Sigmoid colon (tissue), 7 donors: Measurements from ENCODE around the gene R3HDM1. TPM values are rescaled to one million over a fixed set of nuclear protein-coding genes. Genes with fewer than 3 reads are reported as not detected.

Source experiments
- DNase-seq: peaks from one replicate; pipeline ENCODE4 v3.0.0-alpha.2; 2019
- H3K27ac ChIP-seq, 4 donors: fragments of 200-600 bp; sonication (generic); one replicate each; pipeline ENCODE4 v1.5.1; 2016 to 2019; ENCODE audit warnings: mild to moderate bottlenecking in 1 of 4
- H3K27me3 ChIP-seq, 3 donors: fragments of 200-600 bp; sonication (generic); one replicate each; pipeline ENCODE4 v1.5.1; 2019; ENCODE audit warnings: mild to moderate bottlenecking in 1 of 3
- H3K36me3 ChIP-seq, 4 donors: fragments of 200-600 bp; sonication (generic); one replicate each; pipeline ENCODE4 v1.5.1; 2016 to 2019
- H3K4me1 ChIP-seq, 4 donors: fragments of 200-600 bp; sonication (generic); one replicate each; pipeline ENCODE4 v1.5.1; 2017 to 2019
- H3K4me3 ChIP-seq, 4 donors: fragments of 200-600 bp; sonication (generic); one replicate each; pipeline ENCODE4 v1.5.1; 2017 to 2019; ENCODE audit warnings: mild to moderate bottlenecking in 2 of 4, moderate library complexity in 1 of 4
- H3K9me3 ChIP-seq, 4 donors: fragments of 200-600 bp in 3 of 4; sonication (generic) in 3 of 4; one replicate each; pipeline versions ENCODE4 v1.5.1 to v1.6.1; 2013 to 2019
- CTCF ChIP-seq, 4 experiments: fragments of 450-650 bp in 3 of 4; fragments of 200-600 bp in 1 of 4; IDR thresholded peaks; one replicate each; pipeline ENCODE4 v1.5.1; 2016 to 2019; ENCODE audit warnings: antibody characterized with exemption in 4 of 4, mild to moderate bottlenecking in 3 of 4, moderate library complexity in 2 of 4
- EP300 ChIP-seq, 4 donors: sonication (generic); formaldehyde crosslinking; IDR thresholded peaks; one replicate each; pipeline ENCODE4 v1.6.1; 2017; ENCODE audit warnings: antibody characterized with exemption in 4 of 4
- POLR2A ChIP-seq, 2 donors: fragments of 450-650 bp; IDR thresholded peaks; one replicate each; pipeline ENCODE4 v1.6.1; 2016; ENCODE audit warnings: antibody characterized with exemption in 2 of 2, mild to moderate bottlenecking in 2 of 2, moderate library complexity in 2 of 2
- POLR2AphosphoS5 ChIP-seq, 4 donors: sonication (generic); formaldehyde crosslinking; IDR thresholded peaks; one replicate each; pipeline ENCODE4 v1.6.1; 2017; ENCODE audit warnings: antibody characterized with exemption in 4 of 4
- intact Hi-C: fragments of 100-400 bp; cut with DNase I; formaldehyde crosslinking; loops from one replicate; pipeline ENCODE4 v1.15.1; 2023
- polyA plus RNA-seq, 3 donors: library from polyadenylated mRNA; stranded (reverse); fragments of 200-250 nt; gene quantifications; one replicate each; pipeline ENCODE4 v1.2.3, GENCODE V29; 2013
- small RNA-seq, 3 donors: library from RNA; depleted of rRNA; stranded (forward); fragments of <200 nt; gene quantifications; one replicate each; pipeline ENCODE3, GENCODE V24; 2016
- total RNA-seq, 4 donors: library from RNA; depleted of rRNA; stranded (reverse); fragments of >200 nt; gene quantifications; one replicate each; pipeline ENCODE4 v1.1.0, GENCODE V29; 2016
- donor health status: healthy with polysubstance abuse.
- donor health status: Bipolar disorder and iron deficiency.
- donor health status: healthy.

Gene R3HDM1
- total and polyA plus RNA-seq, 7 donors = 5.3 to 34.6 (median 14.2) TPM

GRCh38 chr2:135773917-135774316 is 242.6 kb downstream of the R3HDM1 start:
- no peaks in the 10 kb centered on the region for H3K27me3 ChIP-seq
- H3K4me1 ChIP-seq = no peaks in the 10 kb centered on the region
- no peak for DNase-seq
- intact Hi-C loops = no loop called here
- H3K36me3 ChIP-seq = peaks cover 52 to 99% (median 71%) of the 10 kb centered on the region in 4 donors
- H3K9me3 ChIP-seq = no peaks in the 10 kb centered on the region
- no peak overlapping the region for H3K27ac ChIP-seq
- TF ChIP-seq POLR2A (IDR thresholded peaks at IDR 0.05) = no peak
- TF ChIP-seq EP300 (IDR thresholded peaks at IDR 0.05) = no peak
- no peak for TF ChIP-seq POLR2AphosphoS5 (IDR thresholded peaks at IDR 0.05)
- TF ChIP-seq CTCF (IDR thresholded peaks at IDR 0.05) = no peak
- no peak overlapping the region for H3K4me3 ChIP-seq

Small RNA genes within 50 kb of the gene (small RNA-seq; reads per million reads assigned to genes)
- 3.9 to 8.3 (median 4.7) reads per million in 3 donors for gene MIR128-1
- 0 reads per million in 3 donors for gene RNU6-512P

Other genes starting within 250 kb of the R3HDM1 start
- gene ZRANB3, start 266 bp upstream of the R3HDM1 start, total RNA-seq = 1 to 10 TPM; 2.5 to 7.2 (median 3.3) TPM
- gene ZRANB3, start 266 bp upstream of the R3HDM1 start, polyA plus RNA-seq = 1 to 10 TPM; 1.2 to 3.2 (median 1.4) TPM
- 10 to 100 TPM; 51.8 to 63.3 (median 59.8) TPM for gene UBXN4, start 210.4 kb downstream of the R3HDM1 start, total RNA-seq
- 10 to 100 TPM; 23.4 to 47.9 (median 25.7) TPM for gene UBXN4, start 210.4 kb downstream of the R3HDM1 start, polyA plus RNA-seq